Activated naive CD4-positive, alpha-beta T cell (primary cell): Measurements from ENCODE around the gene DAAM1.

ENCODE experiments used
- DNase-seq, 4 experiments: peaks; one replicate each; lab custom pipeline; 2025; lab: John Stamatoyannopoulos, UW

DAAM1 gene

DNA sequence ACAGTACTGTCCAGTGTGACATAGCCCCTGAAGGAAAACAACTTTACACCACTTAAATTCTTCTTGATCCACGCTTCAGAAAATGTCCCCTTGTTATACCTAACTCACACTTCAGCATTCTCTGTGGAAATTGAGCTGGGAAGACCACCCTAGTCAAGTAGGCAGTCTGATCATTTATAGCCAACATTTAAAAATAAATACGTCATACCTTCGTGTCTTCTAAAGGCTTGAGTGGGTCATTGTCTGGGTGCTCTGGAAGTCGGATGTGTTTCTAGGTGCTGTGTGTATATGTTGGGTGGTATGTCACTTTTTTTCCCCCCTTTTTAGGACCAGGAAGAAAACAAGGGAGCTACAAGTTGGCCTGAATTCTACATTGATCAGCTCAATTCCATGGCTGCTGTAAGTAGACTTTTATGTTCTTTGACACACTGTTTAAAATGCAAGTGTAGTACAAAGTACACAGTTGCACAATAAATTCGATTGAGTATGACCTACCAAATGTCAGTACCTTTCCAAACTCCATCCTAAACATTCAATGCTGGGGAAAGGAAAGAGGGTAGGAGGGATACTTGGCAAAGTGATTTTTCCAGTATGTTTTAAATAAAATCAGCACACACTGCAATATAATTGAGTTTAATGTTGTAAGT, 126.6 kb downstream of the DAAM1 start:
- DNase-seq, result no peak

DNA sequence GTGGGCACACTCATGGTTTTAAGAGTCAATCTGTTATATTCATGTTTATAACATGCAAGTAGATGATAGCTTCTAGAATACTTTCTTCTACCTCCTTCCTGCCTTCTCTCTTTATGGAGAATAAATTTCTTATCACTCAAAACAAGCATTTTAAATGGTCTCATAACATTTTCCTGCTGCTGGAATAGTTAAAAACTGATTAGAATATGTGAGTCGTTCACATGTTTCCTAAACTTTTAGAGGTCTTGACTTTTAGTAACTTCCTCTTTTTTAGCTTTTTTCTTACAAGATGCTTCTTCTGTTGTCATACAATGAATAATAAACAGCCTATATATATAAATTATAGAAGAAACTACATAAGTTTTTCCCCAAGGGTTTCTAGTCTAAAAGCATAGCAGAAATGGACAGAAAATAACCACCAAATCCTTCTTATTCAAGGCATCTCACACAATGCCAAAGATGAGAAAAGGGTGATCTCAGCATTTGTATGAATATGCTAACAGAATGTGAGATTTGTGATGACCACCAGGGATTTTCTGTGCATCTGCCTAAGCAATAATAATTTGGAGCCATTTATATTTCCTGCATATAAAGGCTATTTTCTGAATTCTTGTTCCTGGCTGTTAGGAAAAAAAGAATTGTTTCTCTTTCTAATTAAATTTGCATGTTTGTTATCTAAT, 127.8 kb downstream of the DAAM1 start:
- DNase-seq, result no peak

DNA sequence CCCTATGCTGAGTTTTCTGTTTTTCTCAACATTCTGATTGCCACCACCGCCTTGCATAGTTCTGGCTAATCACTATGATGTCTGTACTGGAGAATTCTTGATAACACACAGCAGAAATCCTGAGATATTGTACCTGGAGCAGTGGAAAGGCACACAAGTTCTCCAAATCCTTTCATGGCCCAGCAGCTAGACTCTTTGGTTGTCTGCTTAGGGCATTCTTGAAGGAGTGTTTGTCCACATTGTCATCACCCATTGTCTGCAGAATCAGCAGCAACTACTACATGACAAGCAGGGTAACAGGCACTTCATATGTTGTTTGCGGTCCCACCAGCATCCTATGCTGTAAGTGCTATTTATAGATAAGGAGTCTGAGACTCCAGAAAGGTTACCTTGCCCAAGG, 128.9 kb downstream of the DAAM1 start:
- no peak for DNase-seq

DNA sequence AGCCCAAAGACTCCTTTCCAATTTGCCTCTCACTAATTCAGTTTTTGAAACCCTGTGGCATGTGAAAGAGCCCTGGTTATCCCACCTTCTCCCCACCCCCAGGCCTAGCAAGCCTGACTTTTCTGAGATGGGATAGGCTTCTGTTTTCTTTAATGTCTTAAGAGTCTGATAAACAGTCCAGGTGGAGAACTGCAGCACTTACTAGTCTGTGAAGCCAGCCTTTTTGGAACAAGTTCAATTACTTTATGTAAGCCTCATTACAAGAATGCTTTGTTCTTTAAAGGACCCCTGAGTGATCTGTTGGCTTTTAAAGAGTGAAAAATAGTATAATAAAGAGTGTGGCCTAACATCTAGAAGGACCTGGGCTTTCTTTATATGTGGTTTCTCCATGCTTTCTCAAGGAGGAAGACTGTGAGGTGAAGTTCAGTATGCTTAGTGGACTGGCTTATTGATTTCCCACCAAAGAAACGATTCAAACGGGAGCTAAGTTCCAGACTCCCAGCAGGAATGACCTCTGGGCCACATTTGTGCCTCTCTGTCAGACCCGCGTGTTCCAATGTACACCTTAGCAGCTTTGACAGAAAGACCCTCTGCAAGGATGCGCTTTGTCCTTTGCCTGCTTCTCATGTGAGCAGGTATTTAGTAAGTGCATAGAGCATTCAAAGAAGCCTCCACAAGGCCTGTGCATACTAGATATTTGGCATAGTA, 129.5 kb downstream of the DAAM1 start:
- no peak for DNase-seq

DNA sequence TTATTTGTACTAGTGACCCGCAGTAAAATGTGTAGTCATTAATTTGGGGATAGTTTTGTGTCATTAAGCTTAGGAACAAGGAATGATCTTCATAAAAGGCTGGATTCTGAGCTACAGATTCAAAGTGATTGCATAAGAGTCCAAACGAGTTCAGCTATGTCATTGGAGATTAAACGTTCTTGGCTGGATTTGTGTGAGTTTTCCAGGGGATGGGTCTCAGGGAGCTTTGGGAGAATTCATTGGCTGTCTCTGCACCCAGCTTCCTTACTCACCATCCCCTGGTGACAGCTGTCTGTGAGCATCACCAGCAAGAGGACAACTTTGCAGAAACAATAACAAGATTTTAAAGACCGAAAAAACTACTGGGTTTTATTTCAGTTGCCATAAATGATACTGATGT, 130.4 kb downstream of the DAAM1 start:
- DNase-seq, result no peak

DNA sequence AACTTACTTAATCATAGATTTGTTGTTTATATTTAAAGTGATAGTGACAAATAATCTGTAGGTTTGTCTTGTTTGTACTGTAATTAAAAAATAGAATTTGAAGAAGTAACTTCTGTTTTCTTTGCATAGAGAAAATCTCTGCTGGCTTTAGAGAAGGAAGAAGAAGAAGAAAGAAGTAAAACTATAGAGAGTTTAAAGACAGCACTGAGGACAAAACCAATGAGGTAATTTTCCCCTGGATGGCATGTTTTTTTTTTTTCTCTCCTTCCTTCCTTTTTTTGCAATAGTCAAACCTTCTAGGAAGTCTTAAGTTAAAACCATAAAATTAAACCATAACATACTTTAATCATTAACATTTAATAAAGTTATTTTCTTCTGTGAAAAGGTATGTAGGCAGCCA, 131.9 kb downstream of the DAAM1 start:
- no peak for DNase-seq

DNA sequence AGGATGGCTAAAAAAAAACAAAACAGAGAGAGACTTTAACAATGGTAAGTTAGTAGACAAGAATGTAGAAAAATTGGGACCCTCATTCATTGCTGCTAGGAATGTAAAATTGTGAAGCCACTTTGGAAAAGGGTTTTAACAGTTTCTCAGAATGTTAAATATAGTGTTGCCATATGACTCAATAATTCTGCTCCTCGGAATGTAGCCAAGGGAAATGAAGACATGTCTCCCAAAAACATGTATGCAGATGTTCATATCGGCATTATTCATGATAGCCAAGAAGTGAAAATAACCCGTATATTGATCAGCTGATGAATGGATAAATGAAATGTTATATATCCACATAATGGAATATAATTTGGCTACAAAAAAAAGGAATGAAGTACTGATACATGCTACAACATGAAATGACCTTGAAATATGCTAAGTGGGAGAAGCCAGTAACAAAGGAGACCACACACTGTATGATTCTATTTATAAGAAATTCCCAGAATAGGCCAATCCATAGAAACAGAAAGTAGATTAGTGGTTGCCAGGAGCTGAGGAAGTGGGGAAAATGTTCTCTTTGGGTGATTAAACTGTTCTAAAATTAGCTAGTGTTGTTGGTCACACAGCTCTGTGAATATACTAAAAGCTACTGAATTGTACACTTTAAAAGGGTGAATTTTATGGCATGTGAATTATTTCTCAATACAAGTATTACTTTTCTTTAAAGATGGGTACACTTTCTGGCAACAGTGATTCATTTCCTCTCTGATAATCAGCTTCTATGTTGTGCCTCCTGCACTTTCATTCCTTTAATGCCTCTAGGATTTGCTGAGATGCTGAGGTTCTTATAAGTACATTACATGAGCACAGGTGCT, 132.5 kb downstream of the DAAM1 start:
- no peak for DNase-seq

DNA sequence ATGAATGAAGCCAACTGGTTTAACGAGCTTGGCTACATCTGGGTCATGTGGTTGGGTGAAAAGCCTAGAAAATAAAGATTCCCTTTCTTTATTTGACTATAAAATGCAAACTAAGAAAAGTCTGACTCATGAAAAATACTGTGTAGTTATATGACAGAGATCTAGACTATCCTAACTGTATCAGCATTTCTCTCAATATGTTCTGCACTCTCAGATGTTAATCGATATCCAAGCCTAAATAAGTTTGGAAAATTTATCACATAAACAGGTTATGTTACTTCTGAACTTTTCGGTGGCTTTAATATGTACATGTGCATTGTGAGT, 133.1 kb downstream of the DAAM1 start:
- no peak for DNase-seq

DNA sequence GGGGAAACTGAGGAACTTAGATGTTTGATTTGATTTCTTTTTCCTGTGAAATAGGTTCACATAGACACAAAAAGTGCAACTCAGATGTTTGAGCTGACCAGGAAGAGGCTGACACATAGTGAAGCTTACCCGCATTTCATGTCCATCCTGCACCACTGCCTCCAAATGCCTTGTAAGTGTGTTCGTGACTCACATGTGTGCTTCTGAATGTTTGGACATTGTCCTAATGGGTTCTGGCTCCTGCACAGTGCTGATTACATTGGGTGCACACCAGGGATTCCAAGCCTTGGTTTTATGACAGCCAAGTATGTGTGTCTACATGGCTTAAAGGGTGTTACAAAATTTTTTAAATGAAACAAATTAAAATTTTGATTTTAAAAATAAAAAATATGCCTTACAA, 137.4 kb downstream of the DAAM1 start:
- DNase-seq, result no peak

DNA sequence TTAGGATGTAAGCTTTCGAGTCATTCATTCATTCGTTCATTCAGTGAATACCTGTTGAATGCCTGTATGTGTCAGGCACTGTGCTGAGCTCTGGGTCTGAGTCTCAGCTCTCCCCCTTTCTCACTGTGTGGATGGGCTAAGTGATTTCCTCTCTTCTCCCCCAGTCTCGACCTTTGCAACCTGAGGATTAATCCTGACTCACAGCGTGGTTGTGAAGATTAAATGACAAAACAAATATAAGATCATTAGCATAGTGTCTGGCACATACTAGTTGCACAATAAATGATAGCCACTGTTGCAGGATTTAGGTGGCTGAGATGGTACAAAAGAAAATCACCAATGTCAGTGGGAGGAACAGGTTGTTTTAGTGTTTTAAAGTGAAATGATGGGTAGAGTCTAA, 140.0 kb downstream of the DAAM1 start:
- DNase-seq, result no peak

DNA sequence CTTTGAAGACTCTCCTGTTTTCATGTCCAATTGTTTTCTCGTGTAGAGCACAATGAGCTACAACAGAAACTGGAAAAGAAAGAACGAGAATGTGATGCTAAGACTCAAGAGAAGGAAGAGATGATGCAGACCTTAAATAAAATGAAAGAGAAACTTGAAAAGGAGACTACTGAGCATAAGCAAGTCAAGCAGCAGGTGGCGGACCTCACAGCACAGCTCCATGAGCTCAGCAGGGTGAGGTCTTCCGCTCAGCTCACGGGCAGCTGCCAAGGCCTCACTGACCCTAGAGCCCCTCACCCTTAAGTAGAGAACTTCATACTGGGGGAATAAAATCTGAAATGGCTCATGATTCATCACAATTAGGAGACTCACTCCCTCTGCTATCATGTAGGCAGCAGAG, 142.0 kb downstream of the DAAM1 start:
- DNase-seq, result no peak

DNA sequence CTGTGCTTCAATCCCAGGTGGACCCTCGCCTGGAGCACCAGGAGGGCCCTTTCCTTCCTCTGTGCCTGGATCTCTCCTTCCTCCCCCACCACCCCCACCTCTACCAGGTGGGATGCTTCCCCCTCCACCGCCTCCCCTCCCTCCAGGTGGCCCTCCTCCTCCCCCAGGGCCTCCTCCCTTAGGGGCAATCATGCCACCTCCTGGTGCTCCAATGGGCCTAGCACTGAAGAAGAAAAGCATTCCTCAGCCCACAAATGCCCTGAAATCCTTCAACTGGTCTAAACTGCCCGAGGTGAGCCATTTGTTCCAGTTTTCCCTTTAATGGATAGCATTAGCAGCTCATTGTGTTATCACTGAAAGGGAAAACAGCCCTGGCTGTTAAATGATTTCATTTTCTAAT, 142.8 kb downstream of the DAAM1 start:
- no peak for DNase-seq

DNA sequence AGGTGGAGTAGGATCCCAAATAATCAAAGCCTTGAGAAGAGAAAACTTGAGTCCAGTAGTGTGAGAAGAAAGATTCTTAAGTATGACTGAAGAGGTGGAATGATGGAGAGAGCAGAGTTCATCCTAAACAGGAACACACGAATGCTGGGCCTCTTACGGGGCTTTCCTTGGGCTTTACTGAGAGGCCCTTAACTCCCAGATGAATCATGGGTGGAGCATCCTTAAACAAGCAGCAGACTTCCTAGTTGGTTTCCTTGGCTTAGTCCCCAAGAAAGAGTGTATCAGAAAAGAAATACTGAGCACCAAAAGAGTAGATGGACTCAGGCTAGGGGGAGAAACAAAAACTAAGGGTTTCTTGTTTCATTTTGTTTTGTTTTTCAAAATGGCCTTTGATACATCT, 144.3 kb downstream of the DAAM1 start:
- DNase-seq, result no peak

DNA sequence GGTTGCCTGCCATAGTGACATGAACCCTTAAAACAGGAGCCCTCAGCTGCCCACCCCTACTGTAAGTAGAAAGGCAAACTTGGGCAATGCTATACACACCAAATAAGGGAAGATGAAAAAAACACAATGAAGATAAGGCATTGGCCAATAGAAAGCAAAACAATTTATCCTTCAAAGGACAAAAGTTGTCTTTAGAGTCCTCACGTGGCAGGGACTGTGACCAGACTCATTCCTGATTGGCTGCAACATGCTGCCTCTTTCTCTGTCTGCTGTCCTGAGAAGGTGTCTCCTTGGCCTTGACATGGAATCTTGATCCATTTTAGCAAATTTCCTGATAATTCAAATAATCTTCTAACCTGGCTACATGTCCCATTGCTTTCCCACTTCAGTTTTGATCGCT, 144.8 kb downstream of the DAAM1 start:
- DNase-seq, result no peak

DNA sequence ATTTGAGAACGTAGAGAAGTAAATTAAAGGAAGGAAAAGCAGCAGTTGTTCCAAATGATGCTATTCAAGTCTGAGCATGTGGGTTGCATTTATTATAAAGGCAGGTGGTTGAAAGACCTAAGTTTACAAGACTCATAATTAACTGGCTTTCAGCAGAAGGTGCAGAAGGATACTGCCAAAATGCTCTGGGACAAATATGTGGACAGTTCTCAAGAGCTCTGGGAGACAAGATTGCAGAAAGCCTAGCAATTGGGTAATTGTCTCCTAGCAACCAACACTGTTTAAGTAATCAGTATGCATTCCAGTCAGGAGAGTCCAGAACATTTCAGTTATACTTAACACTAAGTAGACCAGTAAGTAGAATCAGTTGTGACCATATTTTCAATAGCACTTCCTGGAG, 145.2 kb downstream of the DAAM1 start:
- no peak for DNase-seq

DNA sequence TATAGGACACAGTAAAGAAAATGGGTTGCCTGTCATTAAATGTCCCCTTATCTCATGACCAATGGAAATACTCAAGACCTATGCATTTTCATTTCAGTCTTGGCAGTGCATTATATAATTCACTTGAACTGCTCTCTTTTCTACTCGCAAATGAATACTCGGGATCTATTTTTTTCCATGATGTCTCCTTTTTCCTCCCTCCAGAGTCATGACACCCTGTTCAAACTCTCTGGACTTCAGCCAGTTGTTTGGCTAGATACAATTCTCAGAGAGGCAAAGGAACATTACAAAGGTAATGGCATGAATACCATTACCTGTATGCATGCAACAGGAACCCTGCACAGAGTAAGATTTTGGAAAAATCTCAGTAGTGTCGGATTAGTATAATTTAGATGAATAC, 145.8 kb downstream of the DAAM1 start:
- DNase-seq, result no peak

DNA sequence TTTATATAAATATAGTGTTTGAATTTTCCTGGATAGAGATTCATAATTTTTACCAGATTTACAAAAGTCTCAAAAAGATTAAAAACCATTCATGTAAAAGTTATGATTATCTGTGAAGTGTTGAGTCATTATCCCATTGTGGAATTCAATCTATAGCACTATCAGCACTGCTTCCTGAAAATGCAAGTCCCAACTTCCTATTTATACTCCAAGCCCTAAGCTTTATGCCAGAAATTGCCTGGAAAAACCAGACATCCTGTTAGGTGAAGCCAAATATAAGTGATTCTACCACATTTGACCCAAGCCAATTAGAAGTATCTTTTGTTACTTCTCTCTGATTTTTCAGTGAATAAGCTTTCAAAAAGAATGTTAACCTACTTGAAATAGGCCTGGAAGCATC, 147.6 kb downstream of the DAAM1 start:
- DNase-seq, result no peak

DNA sequence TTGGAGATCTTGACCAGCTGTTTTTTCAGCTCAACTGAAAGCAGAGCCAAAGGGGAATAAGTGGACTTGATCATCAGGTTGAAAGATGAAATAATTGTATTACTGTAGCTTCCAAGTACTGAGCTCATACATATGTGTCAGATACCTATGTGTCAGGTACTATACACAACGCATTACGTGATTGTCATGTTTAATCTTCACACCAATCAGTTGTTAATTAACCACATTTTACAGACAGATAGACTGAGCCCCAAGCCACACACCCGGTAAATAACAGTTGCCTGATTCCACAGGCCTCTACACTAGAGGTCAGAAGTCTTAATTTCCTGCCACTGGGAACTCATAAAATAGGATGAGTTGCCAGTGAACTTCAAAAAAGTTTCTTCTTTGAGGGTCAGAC, 148.2 kb downstream of the DAAM1 start:
- no peak for DNase-seq

DNA sequence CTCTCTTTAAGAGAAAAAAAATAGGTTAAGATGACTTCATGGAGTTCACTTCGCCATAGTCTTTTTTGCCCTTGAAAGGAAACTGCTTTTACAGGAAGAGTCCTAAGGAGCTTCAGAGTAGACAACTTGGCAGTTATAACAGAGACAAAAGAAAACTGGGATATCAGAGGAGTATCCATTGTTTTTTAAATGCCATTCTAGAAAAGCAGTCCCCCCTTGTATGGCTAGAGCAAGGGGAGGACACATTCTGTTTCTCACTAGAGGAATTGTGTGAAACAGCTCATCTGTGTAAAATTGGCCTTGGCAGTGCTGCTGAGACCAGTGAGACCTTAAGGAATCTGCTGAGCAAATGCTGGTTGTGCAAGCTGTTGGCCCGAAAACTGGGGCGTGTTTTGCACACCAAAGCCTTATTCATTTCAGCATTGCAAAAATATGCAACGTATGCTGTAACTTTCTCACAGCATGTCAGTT, 148.7 kb downstream of the DAAM1 start:
- DNase-seq, result no peak

DNA sequence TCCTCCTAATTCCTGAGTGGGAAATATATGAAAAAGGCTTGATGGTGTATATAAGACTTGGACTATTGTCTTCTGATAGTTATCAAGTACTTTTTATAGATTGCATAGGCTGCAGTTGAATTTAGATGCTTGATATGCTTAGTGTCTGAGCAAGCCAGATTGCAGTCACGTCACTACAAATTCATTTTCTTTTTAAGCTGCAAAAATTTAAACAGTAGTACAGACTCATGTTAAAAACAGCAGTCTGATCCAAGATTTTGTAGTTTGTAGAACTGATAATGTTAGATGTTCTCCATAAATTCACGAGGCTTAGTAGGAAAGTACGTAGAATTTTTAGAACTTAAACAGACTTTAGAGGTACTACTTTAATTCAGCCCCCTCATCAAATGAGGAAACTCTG, 150.3 kb downstream of the DAAM1 start:
- no peak for DNase-seq

DNA sequence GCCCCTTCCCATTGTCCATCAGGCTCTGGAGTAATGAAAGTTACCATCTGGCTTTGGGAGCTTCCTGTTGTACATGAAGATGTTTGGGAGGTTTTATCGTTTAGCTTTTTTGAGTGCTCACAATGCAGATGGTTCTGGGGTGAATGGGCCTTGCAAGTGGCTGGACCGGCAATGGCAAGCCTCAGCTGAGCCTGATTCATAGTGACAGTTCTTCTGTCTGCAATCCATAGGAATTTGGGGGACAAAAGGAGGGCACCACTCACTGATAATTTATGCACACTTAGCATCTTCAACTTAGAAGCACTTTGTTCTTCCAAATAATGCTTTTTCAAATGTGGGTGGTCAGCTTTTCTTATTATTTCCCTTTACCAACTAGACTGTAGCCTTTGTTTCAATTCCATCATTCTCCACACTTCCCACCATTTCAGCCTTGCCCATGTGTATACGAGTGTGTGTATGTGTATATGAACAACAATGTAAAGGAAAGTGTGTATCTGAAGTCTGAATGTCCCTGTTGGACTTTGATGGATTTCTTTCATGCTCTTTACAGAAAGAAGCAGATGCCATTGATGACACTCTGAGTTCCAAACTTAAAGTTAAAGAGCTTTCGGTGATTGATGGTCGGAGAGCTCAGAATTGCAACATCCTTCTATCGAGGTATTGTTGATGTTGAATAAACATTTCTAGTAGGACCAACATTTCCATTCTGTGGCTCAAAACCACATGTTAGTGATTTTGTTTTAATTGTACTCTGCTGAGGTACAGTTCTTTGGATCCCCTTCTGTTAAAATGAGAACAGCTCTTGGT, 151.3 kb downstream of the DAAM1 start:
- DNase-seq, result no peak
